Measurements from ENCODE around the gene PSMD2.

- TF ChIP-seq CTCF (IDR thresholded peaks at IDR 0.05) (peak in 5 of 7 experiments; percentile 30 to 79 (median 63)), POLR2A (IDR thresholded peaks at IDR 0.05) (no peak), EP300 (IDR thresholded peaks at IDR 0.05) (no peak)
Observed at GRCh38 chr3:184354121-184354728, 55.2 kb downstream of the PSMD2 start.

Measured in stomach (tissue), 4 donors.